HEK293T (cell line): ENCODE measurements around the gene KCNK18.

Source experiments
- FOXK2 ChIP-seq: fragments of 450-650 bp; IDR thresholded peaks from 2 replicates; pipeline ENCODE4 v1.6.1; 2016; ENCODE audit warnings: mild to moderate bottlenecking
- FOXM1 ChIP-seq: fragments of 450-650 bp; IDR thresholded peaks from 2 replicates; pipeline ENCODE4 v1.6.1; 2017; ENCODE audit warnings: mild to moderate bottlenecking, borderline replicate concordance
- NFRKB ChIP-seq: fragments of 450-650 bp; IDR thresholded peaks from 2 replicates; pipeline ENCODE4 v1.6.1; 2016; ENCODE audit warnings: mild to moderate bottlenecking, moderate library complexity

GRCh38 chr10:117188371-117188770 lies 8.9 kb upstream of the KCNK18 start:
- TF ChIP-seq NFRKB (no peak), FOXK2 (no peak), FOXM1 (no peak)
